ENCODE measurements around the gene ACKR4. TPM values are rescaled to one million over a fixed set of nuclear protein-coding genes. Genes with fewer than 3 reads are reported as not detected.

ACKR4 gene
- total and polyA plus RNA-seq, 10 donors = 0.50 to 2.6 (median 1.2) TPM

GRCh38 chr3:132622148-132622547 is 25.1 kb downstream of the ACKR4 start:
- TF ChIP-seq CTCF (IDR thresholded peaks at IDR 0.05 in 8 of 11, conservative IDR thresholded peaks at IDR 0.05 in 3 of 11) (no peak), POLR2AphosphoS5 (IDR thresholded peaks at IDR 0.05) (no peak), POLR2A (IDR thresholded peaks at IDR 0.05) (no peak)
- Histone ChIP-seq H3K36me3 (peaks cover 0 to 63% (median 29%) of the 10 kb centered on the region in 6 donors), H3K27me3 (replicated peaks in 1 of 7) (no peaks in the 10 kb centered on the region), H3K4me1 (peaks cover 0 to 6% (median 2%) of the 10 kb centered on the region in 6 donors), H3K27ac (no peak overlapping the region), H3K9me3 (no peaks in the 10 kb centered on the region), H3K4me3 (no peak overlapping the region)
- 20 to 48% (median 31%) methylated on average over 1 of the region's 1 CpG for WGBS, 5 donors
- intact Hi-C loops (cut with DNase I; ENCODE audit: low total_unique reads) = no loop called here
- DNase-seq = no peak

DNA sequence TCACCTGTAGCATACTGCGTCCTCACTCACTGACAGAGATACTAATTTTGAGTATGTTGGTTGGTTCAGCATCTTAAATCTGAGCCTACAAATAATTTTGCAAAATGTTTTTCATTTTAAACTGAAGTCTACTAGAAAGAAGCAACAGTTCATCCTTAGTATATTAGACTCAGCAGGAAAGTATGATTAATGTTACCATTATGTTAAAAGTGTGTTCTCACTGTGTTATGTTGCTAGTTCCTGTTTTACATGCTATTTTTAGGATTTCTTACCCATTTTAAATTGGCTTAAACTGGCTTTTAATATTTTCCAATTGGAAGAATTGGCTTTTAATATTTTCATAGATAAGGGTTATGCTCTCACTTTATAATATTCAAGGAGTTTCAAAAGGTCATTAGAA is 25.7 kb downstream of the ACKR4 start:
- TF ChIP-seq POLR2AphosphoS5 (IDR thresholded peaks at IDR 0.05) = no peak
- no peak for TF ChIP-seq CTCF (IDR thresholded peaks at IDR 0.05 in 8 of 11, conservative IDR thresholded peaks at IDR 0.05 in 3 of 11)
- TF ChIP-seq POLR2A (IDR thresholded peaks at IDR 0.05) = no peak
- Histone ChIP-seq H3K4me1 (peaks cover 0 to 6% (median 2%) of the 10 kb centered on the region in 6 donors), H3K27ac (no peak overlapping the region), H3K4me3 (no peak overlapping the region), H3K27me3 (replicated peaks in 1 of 7) (no peaks in the 10 kb centered on the region), H3K36me3 (peaks cover 0 to 63% (median 33%) of the 10 kb centered on the region in 6 donors), H3K9me3 (no peaks in the 10 kb centered on the region)
- DNase-seq = no peak
- intact Hi-C loops (cut with DNase I; ENCODE audit: low total_unique reads) = no loop called here
- 76 to 95% (median 90%) methylated on average over 1 of the region's 1 CpG for WGBS, 5 donors

- no peak overlapping the region for H3K4me3 ChIP-seq
- no peak for DNase-seq
- 94 to 100% (median 100%) methylated on average over 1 of the region's 1 CpG for WGBS, 5 donors
- H3K27ac ChIP-seq = no peak overlapping the region
- H3K9me3 ChIP-seq = no peaks in the 10 kb centered on the region
- H3K36me3 ChIP-seq = peaks cover 0 to 63% (median 32%) of the 10 kb centered on the region in 6 donors
- H3K4me1 ChIP-seq = peaks cover 0 to 6% (median 2%) of the 10 kb centered on the region in 6 donors
- TF ChIP-seq CTCF (IDR thresholded peaks at IDR 0.05 in 8 of 11, conservative IDR thresholded peaks at IDR 0.05 in 3 of 11) = no peak
- no peak for TF ChIP-seq POLR2A (IDR thresholded peaks at IDR 0.05)
- intact Hi-C loops (cut with DNase I; ENCODE audit: low total_unique reads) = no loop called here
- no peaks in the 10 kb centered on the region for H3K27me3 ChIP-seq (replicated peaks in 1 of 7)
Measured at GRCh38 chr3:132623646-132624045, 26.6 kb downstream of the ACKR4 start.

DNA sequence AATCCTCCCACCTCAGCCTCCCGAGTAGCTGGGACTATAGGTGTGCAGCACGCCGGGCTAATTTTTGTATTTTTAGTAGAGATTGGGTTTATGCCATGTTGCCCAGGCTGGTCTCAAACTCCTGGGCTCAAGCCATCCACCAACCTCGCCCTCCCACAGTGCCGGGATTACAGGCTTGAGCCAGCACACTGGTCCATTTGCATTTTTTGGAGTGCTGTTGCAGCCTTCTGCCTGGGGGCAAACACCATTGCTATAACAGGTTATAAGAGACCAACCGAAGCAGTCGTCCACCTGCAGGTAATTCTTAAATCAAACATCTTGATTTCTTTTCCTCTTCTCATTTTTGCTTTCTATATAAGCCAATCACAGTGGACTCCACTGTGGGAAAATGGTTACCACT is 27.7 kb downstream of the ACKR4 start:
- no peak for DNase-seq

More for the DNA sequence above, 27.7 kb downstream of the ACKR4 start:
- Histone ChIP-seq H3K27ac (no peak overlapping the region), H3K27me3 (replicated peaks in 1 of 7) (no peaks in the 10 kb centered on the region), H3K9me3 (no peaks in the 10 kb centered on the region), H3K4me1 (peaks cover 0 to 6% (median 2%) of the 10 kb centered on the region in 6 donors), H3K4me3 (no peak overlapping the region), H3K36me3 (peaks cover 0 to 69% (median 32%) of the 10 kb centered on the region in 6 donors)
- intact Hi-C loops (cut with DNase I; ENCODE audit: low total_unique reads) = no loop called here
- TF ChIP-seq CTCF (IDR thresholded peaks at IDR 0.05 in 8 of 11, conservative IDR thresholded peaks at IDR 0.05 in 3 of 11) = no peak
- no peak for TF ChIP-seq POLR2A (IDR thresholded peaks at IDR 0.05)
- no peak for TF ChIP-seq POLR2AphosphoS5 (IDR thresholded peaks at IDR 0.05)
- 93 to 98% (median 97%) methylated on average over 7 of the region's 7 CpGs for WGBS, 5 donors
